HG03442 (cell line): ENCODE data around the gene TNFRSF9.

ENCODE experiments used
- ATAC-seq: cut with Tn5 transposase; IDR thresholded peaks from one replicate; pipeline ENCODE4 v1.9.1; 2021; ENCODE audit warnings: mild to moderate bottlenecking, moderate library complexity; ENCODE audit not compliant: unreplicated experiment

The TNFRSF9 gene

DNA sequence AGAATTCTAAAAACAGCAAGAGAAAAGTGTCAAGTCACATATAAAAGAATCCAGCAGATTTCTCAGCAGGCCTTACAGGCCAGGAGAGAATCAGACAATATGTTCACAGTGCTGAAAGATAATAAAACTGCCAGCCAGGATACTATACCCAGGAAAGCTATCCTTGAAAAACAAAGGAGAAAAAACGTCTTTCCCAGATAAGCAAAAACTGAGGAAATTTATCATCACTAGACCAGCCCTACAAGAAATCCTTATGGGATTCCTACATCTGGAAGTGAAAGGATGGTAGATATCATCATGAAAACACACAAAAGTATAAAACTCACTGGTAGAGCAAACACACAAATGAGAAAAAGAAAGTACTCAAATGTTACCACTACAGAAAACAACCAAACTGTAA lies 62.6 kb downstream of the TNFRSF9 start:
- ATAC-seq, result no peak

GRCh38 chr1:7873801-7874795 lies 66.5 kb downstream of the TNFRSF9 start:
- no peak for ATAC-seq

- ATAC-seq, result no peak
These were observed 69.5 kb downstream of the TNFRSF9 start for GRCh38 chr1:7871136-7871535.

- no peak for ATAC-seq
These were observed 71.3 kb downstream of the TNFRSF9 start for GRCh38 chr1:7869136-7869920.

DNA sequence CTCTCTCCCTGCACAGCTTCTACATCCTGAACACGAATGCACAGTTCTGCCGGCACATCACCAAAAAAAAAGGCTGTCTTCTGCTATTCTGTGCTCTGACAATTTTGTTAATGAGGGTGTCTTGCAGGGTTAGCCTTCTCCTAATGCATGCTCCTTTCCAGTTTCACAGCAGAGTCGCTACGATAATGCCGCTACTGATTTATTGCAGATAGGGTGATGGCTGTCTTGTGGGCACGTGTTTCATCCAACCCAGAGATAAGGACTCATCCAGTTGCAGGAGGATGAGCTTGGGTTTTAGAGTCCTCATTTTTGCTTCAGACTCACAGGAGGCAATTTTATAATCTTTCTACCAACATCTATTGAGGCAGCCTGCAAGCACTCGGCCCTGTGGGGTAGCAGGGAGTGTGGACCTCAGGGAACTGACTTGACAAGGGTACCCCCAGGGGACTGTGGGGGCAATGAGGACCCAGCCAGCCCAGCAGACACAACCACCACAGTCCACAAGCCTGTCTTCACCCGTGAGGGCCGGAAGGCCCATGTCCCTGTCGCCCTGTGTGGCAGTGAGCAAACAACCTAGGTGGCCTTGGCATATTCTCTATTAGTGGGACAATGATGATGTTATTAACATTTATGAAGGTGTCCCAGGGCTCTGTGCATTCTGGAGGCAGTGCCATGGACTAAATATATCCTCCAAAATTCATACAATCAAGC lies 72.4 kb downstream of the TNFRSF9 start:
- no peak for ATAC-seq

DNA sequence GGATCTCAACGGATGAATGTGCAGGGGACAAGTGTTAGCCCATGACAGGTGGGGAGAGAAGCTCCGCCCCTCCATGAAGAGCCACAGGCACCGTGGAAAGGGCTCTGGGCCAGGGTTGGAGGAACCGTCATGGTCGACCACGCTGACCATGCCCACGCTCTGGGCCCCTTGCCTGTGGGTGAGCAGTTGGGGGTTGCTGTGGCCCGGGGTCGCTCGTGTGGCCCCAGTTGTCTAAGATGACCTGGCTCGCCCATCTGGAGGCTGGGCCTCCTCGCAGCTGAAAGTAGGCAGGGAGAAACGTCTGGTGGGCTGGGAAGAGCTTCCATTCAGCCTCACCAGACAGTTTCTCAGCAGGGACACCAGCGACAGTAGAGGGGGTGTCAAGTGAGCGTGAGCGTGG lies 74.7 kb downstream of the TNFRSF9 start:
- no peak for ATAC-seq
